Stimulated activated CD8-positive, alpha-beta memory T cell treated with anti-CD3 and anti-CD28 coated beads, Interleukin-7, amount 100 ng/mL, for 48 hours (primary cell): ENCODE results near the gene PELI2.

ENCODE experiments used
- DNase-seq, 2 donors: peaks; one replicate each; pipeline ENCODE4 v3.0.0-alpha.2; 2020; ENCODE audit warnings: low read depth in 1 of 2; ENCODE audit errors: extremely low read depth in 1 of 2

Gene PELI2

DNA sequence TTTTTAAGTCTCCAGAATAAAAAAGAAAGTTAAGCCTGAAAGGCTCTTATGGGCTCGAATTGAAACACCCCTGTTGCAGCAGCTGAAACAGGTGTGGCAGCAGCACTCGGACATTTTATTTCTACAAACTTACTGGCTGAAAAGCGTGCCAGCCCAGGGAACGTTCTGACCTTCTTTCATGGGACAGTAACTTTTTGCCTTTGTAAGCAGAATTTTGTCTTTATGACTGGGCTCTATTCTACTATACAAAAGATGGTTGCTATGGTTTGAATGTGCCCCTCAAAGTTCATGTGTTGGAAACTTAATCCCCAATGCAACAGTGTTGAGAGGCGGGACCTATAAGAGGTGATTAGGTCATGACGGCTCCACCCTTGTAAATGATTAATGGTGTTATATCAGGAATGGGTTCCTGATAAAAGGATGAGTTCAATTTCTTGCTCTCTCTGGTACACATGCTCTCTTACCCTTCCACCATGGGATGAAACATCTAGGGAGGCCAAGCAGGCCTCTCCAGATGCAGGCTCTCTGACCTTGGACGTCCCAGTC is 52.7 kb downstream of the PELI2 start:
- no peak for DNase-seq

DNA sequence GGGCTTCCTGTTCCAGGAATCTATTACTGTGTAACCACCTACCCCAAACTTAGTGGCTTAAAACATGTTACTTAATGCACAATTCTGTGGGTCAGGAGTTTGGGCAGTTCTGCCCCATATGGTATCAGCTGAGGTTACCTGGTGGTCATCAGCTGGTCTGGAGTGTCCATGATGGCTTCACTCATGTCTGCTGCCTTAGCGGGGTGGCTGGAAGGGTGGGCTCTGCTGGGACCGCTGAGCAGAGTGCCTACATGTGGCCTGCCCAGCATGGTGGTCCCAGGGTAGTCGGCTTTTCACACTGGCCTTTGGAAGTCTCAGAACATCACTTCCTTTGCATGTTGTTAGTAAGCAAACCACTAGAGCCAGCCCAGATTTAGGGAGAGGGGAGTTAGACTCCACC is 53.9 kb downstream of the PELI2 start:
- no peak for DNase-seq

DNA sequence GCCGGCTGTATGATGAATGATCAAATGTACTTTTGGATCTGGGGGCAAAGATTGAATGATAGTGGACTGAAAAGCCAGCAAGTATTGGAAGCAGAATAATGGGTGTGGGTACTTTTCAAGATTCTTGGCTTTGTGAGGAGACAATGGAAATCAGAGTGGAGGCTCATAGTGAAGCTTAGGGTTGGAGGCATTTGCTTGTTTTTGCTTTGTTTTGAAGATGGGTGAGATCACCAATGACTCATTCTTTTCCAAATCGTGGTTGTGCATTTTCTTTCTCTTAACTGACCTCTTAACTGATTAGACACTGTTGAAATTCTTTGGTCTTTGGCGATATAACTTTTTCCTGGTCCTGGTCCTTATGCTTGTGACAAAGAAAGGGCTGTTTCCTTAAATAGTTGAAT is 54.4 kb downstream of the PELI2 start:
- no peak for DNase-seq

DNA sequence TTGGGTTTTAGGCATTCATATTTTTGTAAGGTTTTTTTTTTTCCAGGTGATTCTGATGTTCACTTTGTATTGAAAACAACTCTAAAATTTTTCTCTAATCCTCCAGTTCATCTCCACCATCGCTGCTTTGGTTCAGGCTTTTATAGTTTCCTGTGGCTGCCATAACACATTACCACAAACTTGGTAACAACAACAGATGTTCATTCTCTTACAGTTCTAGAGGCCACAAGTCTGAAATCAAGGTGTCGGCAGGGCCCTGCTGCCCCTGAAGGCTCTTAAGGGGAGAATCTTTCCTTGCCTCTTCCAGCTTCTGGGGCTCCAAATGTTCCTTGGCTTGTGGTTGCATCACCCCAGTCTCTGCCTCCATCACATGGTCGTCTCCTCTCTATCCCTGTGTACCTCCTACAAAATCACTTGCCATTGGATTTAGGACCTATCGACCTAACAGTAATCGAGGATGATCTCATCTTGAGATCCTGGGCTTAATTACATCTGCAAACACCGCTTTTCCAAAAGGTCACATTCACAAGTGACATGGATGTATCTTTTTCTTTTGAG is 55.2 kb downstream of the PELI2 start:
- DNase-seq: no peak

DNA sequence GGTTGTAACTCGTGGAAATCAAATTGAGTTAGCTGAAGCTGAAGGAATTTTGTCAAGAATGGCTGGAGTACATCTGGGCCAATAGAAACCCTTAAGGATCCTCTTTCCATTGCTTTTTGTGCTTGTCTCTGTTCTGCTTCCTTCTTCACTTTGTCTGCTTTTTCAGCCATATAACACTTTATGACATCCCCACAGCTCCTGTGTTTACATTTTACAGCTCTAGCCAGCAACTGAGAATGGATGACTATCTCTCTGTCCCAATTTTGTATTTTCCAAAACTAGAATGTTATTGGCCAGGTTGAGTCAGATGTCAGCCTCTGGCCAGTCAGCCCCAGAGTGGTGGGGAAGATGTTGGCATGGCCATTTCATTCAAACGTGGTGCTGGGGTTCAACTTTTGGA is 57.6 kb downstream of the PELI2 start:
- DNase-seq: no peak

DNA sequence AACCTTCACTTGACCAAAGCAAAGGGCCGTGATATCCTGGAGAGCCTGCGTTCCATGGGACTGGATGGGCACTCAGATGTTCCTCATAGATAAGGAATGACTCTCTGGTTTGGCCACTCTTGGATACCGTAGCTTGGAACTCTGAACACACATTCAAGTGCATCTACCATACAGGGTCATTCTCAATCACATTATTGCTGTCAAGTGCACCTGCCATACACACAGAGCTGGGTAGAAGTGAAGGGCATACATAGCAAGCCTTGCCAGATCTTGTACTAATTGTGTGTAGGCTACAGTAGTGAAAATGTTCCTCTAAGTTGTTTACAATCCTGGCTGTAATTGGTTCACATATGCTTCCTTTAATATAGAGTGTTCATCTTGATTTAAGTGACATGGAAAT is 58.3 kb downstream of the PELI2 start:
- no peak for DNase-seq

DNA sequence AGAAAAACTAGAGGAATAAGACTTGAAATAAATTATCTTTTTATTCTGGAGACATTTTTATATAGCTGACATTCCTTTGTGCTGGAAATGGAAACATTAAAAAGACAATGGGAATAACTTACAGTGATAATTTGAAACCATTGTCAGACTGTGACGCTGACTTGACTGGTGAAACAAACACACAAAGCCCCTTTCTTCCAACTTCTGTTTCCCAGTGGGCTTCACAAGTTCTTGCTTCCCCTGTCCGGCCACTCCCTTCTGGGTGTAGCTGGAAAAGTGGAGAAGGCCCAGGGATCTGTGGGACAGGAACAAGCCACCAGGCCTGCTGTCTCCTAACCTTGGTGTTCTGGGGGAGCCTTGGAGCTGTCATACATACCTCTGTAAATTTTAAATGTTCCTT is 58.8 kb downstream of the PELI2 start:
- DNase-seq: no peak

DNA sequence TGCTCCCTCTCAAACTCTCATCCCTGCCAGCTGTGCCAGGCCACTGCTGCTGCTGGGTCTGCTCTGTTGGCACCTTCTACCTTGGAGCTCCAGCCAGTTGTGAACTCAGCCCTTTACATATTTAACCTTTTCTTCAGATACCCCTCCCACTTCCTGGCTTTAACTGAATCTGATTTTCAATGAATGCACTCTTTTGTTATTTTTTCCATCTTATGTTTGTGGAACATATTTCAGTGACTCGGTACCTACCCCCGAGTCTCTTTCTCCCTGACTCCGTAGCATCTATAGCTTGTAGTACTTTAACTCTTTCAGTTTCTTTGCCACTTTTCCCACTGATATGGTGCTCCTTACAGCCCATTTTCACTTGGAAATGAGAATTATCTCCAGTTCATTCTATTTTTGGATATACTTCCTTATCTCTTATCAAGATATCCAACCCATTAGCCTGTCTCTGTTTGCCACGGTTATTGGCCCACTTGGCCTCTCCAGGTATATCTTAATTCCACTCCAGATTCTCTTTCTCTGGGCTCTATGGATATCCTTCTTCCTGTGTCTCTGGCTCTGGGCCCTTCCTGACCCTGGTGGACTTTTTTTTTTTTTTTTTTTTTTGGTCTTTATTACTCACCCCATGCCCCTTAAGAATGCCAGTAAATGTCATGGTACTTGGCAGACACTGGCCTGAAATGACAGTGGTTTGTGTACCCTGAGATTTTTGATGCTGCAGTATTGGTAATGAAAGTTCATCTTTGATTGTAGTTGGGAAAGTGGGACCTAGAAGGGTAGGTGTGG is 62.7 kb downstream of the PELI2 start:
- DNase-seq: no peak

DNA sequence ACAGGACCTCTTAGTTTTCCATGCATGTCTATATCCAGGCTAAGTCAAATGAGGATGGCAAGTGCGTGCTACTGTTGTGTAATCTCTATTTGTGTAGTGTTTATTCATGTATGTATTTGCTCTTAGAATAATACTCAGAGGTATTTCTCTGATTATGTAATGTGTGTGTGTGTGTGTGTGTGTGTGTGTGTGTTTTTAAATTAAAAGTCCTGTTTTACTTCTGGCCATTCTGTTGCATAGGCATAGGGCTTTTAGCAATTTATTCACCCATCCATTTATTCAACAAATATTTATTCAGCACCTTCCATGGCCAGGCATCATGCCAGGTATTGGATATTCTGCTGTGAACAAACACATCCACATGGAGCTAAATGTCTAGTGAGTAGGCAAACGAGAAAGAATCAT is 63.5 kb downstream of the PELI2 start:
- DNase-seq: no peak

DNA sequence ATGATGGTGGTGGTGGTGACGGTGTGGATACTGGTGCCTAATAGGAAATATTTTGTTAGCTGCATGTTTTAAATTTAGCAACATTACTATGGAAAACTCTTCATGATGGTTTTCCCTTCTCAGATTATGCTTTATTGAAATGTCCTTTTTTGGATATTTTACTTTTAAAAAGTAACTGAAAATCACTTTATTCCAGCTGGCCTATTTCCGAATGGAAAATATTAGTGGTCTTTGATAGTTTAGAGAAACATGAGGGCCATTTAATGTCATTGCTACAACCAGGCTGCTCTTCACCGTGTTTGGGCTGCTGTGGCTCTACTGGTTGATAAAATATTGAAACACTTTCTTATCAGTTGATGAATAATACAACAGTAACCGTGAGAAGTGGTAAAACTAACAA is 64.2 kb downstream of the PELI2 start:
- no peak for DNase-seq

DNA sequence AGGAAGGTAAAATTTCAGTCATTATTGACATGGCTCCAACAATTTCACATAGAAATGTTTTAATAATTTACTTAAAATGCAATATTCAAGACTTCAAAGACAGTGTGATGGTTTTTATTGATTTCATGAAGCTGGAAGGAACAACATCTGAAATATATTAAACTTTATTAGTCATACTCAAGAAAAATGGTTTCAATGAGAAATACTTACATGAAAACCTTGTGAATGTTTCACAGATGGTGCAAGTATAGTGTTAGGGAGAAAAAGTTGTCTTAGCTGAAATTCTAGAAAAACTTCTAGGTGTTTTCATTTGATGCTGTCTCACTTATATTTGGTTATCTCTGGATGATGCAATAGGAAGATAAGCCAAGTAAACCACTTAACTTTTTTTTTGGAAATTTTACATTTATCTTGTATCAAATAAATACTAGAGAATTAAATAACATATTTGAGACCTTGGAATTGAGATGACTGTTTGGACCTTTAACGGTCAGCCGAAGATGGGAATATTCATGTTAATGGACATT is 65.5 kb downstream of the PELI2 start:
- DNase-seq: no peak

DNA sequence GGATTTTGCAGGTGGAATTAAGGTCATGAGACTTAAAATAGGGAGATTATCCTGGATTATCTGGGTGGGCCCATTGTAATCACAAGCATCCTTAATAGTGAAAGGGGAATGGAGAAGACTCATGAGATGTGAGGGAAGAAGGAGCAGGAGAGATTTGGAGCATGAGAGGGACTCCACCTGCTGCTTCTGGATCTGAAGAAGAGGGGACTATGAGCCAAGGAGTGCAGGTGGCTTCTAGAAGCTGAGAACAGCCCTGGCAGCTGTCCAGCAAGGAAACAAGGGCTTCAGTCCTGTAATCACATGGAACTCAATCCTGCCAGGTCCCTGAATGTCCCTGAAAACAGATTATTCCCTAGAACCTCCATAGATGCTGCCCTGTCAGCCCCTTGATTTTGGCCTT is 67.8 kb downstream of the PELI2 start:
- no peak for DNase-seq

DNA sequence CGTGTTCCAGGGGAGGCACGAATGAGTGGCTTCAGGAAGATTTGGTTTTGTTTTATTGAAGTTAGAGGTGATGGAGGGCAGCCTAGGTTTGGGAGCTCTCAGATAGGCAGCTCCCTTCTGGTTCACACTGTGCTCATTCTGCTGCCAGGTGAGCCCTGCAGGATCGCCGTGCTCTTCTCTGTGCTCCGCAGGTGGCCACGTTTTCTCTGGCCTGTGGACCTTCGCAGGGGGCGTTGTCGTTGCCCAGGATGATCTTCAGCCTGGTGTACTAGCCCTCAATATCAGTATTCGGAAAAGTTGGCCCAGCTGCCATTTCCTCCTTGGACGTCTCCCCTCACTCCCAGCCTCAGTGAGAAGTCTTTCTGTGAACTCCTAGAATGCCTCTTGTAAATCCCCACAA is 69.5 kb downstream of the PELI2 start:
- no peak for DNase-seq

DNA sequence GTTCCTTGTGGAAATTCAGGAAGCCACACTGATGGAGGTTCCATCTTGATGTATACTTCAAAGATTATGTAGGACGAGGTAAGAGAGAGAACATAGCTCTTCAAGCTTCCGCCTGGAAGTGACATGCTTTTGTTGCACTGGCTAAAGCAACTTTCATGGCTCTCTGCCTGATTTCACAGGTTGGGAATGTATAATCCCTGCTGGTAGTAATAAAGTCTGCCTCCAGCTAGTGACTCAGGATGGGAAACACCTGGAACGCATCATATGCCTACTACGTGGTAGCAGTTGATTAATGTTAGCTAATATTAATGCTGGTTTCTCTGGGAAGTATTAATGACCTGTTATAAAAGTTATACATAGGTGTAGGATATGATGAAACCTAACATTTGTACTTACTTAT is 71.1 kb downstream of the PELI2 start:
- DNase-seq: no peak

DNA sequence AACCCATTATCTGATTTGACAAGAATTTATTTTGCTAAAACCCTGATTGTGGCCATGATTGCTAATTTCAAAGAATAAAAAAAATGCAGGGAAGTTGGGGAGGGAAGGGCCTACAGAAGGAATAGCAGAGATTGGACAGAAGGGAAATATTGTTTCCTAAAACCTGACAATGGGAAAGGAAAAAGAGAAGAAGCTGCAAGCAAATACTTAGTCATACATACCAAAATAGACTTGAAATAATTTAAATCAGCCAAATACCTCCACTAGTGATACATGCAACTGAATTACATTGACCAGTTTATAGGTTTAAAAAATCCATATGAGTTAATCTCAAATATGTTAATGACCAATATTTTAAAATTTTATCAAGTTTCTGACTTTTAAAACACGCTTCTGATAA is 75.1 kb downstream of the PELI2 start:
- DNase-seq: no peak

DNA sequence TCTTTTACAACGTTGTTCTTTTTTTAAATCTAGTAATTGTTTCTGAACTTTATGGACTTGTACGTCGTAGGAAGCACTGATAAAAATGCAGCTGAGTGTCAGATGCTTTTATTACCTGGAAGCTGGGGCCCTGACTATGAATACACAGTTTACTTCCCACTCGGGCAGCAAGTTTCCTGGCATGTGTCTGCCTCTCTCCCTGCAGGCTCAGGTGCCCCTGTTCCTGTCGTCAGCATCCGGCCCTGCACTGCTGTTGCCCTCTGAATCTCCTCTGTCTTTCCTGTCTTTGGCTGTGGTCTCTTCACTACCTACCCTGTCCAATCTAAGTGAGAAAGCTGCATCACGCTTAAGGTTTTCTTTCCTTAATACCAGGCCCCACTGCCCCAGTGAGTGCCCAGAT is 75.8 kb downstream of the PELI2 start:
- DNase-seq: no peak

DNA sequence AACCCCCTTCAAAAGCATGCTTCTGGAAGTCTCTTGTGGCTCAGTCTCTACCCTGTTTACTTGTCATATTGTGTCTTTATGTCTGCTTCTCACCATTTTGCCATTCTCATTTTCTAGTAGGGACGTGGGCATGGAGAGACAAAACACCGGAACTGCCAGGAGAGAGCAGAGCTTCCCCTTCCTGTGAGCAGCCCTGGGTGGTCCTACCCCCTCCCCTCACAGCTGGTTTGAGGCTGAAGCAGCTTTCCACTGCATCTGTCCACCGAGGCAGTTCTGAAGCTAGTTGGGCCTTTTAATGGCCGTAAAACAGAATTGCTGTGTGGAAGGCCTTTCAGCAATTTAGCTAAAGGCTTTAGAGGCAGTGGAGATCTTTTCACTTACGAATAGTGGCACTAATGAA is 77.0 kb downstream of the PELI2 start:
- no peak for DNase-seq

DNA sequence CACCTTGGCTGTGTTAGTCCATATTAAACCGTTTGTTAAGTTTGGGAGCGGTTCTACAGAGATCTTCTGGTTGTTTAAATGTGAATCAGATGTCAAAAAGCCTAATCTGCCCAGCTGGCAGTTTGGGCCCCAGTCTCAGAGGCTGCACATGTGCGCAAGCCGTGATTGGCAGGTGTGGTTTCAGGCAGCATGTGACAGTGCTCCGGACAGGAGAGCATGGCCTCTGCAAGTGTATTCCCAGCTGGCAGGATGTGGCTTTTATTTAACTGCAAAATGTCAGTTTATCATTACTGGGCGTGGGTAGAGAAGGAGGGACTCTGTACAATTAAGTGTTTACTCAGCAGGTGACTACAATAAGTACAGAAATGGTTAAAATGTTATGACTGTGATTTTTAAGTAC is 77.5 kb downstream of the PELI2 start:
- DNase-seq: no peak

DNA sequence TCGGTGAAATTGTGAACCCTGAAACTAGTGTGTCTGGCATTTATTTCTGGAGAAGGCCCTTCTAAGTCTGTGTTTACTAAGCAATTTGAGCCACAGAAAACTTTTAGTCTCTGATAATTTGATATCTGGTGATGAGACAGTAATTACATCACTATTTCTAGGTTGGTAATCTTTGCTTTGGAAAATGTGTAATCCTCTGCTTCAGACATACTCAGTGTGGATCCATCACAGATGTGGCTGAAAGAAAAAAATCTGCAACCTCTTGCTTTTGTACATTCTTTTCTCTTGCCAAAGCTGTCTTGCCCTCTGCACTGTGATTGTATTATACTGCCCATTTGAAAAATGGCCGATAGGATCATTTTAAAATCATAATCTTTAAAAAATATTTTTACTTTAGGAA is 78.1 kb downstream of the PELI2 start:
- no peak for DNase-seq

DNA sequence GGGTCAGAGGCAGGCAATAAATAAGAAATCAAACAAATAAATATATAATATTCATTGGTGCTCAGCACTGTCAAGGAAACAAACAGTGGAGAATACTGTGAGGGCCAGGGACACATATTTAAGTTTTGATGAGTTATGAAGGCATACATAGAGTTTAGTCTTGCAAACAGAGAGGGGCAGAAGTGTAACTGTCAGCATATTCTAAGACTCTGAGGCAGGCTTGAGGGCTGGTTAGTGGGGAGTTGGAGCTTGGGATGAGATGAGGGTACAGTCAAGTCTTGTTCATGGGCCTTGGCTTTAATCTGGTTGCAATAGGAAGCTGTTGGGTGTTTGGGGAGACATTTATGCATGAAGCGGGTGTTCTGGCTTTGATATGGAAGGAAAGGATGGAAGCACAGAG is 78.9 kb downstream of the PELI2 start:
- no peak for DNase-seq

DNA sequence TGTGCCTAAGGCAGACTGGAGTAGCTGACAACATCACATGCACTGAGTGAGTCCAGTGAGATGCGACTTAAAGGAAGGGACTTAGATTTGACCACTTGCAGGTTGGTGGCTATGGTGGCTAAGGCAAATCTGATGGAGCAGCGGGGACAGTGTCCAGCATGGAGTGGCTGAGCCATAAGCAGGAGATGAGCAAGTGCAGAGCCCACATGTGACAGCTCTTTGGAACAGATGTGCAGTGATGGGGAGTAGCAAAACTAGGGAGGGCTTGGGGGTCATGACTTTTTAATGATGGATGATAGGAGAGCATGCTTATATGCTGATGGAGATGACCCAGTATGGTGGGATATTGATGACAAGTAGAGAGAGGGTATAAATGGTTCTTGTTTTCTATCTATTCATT is 80.2 kb downstream of the PELI2 start:
- DNase-seq: no peak
